HG02970 (cell line): ENCODE measurements around the gene TANC1.

ENCODE experiments used
- ATAC-seq: cut with Tn5 transposase; IDR thresholded peaks from one replicate; pipeline ENCODE4 v1.9.1; 2021; ENCODE audit warnings: mild to moderate bottlenecking, moderate library complexity, moderate number of reproducible peaks; ENCODE audit not compliant: unreplicated experiment, low FRiP score

Gene TANC1

GRCh38 chr2:159153463-159153862, 185.0 kb downstream of the TANC1 start:
- ATAC-seq: no peak

- ATAC-seq: no peak
Observed at GRCh38 chr2:159153951-159154350, 185.5 kb downstream of the TANC1 start.

- no peak for ATAC-seq
Observed at GRCh38 chr2:159154366-159154765, 185.9 kb downstream of the TANC1 start.

GRCh38 chr2:159155320-159155719, 186.9 kb downstream of the TANC1 start:
- no peak for ATAC-seq

GRCh38 chr2:159155791-159156190, 187.4 kb downstream of the TANC1 start:
- no peak for ATAC-seq

- ATAC-seq: no peak
Observed at GRCh38 chr2:159156834-159157233, 188.4 kb downstream of the TANC1 start.

GRCh38 chr2:159157361-159158209, 189.1 kb downstream of the TANC1 start:
- no peak for ATAC-seq

GRCh38 chr2:159160412-159160811, 192.0 kb downstream of the TANC1 start:
- ATAC-seq: no peak

- no peak for ATAC-seq
Observed at GRCh38 chr2:159160954-159161353, 192.5 kb downstream of the TANC1 start.

GRCh38 chr2:159163930-159164329, 195.5 kb downstream of the TANC1 start:
- no peak for ATAC-seq

- no peak for ATAC-seq
Observed at GRCh38 chr2:159164457-159164911, 196.0 kb downstream of the TANC1 start.

- ATAC-seq: no peak
Observed at GRCh38 chr2:159165048-159165447, 196.6 kb downstream of the TANC1 start.

GRCh38 chr2:159168707-159169106, 200.3 kb downstream of the TANC1 start:
- no peak for ATAC-seq

- no peak for ATAC-seq
Observed at GRCh38 chr2:159169187-159169586, 200.7 kb downstream of the TANC1 start.

- ATAC-seq: no peak
Observed at GRCh38 chr2:159172403-159172802, 204.0 kb downstream of the TANC1 start.

GRCh38 chr2:159174759-159175158, 206.3 kb downstream of the TANC1 start:
- ATAC-seq: no peak

- no peak for ATAC-seq
Observed at GRCh38 chr2:159175182-159175581, 206.7 kb downstream of the TANC1 start.

- no peak for ATAC-seq
Observed at GRCh38 chr2:159175927-159176326, 207.5 kb downstream of the TANC1 start.

- no peak for ATAC-seq
Observed at GRCh38 chr2:159176555-159176954, 208.1 kb downstream of the TANC1 start.

- ATAC-seq: no peak
Observed at GRCh38 chr2:159177357-159177756, 208.9 kb downstream of the TANC1 start.

- ATAC-seq: no peak
Observed at GRCh38 chr2:159177957-159178356, 209.5 kb downstream of the TANC1 start.

GRCh38 chr2:159179096-159179495, 210.7 kb downstream of the TANC1 start:
- ATAC-seq: no peak
